BE2C (cell line): ENCODE results near the gene UBXN7.
"Not testable (repeated sequence)": the region's sequence is repeated elsewhere in the genome, so short reads cannot be mapped to it uniquely, and the experiment has no call there.

Experiments used
- DNase-seq: peaks from one replicate; pipeline ENCODE4 v3.0.0-alpha.2; 2020
- H3K27me3 ChIP-seq: fragments of 250-450 bp; sonication (Bioruptor Pico); 2 replicates; pipeline ENCODE4 v1.5.1; 2020; ENCODE audit warnings: mild to moderate bottlenecking
- H3K36me3 ChIP-seq: fragments of 250-450 bp; sonication (Bioruptor Pico); 2 replicates; pipeline ENCODE4 v1.5.1; 2020; ENCODE audit warnings: mild to moderate bottlenecking
- H3K4me1 ChIP-seq: fragments of 250-450 bp; sonication (Bioruptor Pico); 2 replicates; pipeline ENCODE4 v1.5.1; 2020
- H3K4me3 ChIP-seq: 2 replicates; pipeline ENCODE4 v1.5.1; 2011; ENCODE audit warnings: low read depth, low read length
- H3K9me3 ChIP-seq: fragments of 250-450 bp; sonication (Bioruptor Pico); 2 replicates; pipeline ENCODE4 v1.5.1; 2020
- TF ChIP-seq, protein P1 (sequence below): IDR thresholded peaks from 2 replicates; pipeline ENCODE4 v1.5.1; 2012; ENCODE audit warnings: mild to moderate bottlenecking, low read depth, low read length

The UBXN7 gene

DNA sequence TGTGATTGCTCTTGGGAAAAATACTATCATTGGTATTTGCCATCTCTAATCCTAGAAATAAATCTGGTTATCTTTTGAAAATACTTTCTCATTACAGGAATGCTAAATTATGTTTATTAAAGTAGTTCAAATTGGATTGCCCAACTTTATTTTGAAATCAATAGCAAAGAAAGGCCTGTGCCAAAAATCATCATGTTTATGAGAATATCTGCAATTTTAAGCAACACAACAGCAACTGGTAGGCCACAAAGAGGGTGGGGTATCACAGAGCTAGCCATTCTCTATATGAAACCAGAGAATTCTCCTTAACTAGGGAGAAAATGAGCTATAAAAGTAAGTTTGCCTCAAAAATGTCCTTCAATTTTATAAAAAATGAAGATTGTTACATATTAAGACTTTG lies 82.2 kb downstream of the UBXN7 start:
- no peaks in the 10 kb centered on the region for H3K4me1 ChIP-seq
- H3K4me3 ChIP-seq: no peak overlapping the region
- no peaks in the 10 kb centered on the region for H3K9me3 ChIP-seq
- TF ChIP-seq, protein P1, sequence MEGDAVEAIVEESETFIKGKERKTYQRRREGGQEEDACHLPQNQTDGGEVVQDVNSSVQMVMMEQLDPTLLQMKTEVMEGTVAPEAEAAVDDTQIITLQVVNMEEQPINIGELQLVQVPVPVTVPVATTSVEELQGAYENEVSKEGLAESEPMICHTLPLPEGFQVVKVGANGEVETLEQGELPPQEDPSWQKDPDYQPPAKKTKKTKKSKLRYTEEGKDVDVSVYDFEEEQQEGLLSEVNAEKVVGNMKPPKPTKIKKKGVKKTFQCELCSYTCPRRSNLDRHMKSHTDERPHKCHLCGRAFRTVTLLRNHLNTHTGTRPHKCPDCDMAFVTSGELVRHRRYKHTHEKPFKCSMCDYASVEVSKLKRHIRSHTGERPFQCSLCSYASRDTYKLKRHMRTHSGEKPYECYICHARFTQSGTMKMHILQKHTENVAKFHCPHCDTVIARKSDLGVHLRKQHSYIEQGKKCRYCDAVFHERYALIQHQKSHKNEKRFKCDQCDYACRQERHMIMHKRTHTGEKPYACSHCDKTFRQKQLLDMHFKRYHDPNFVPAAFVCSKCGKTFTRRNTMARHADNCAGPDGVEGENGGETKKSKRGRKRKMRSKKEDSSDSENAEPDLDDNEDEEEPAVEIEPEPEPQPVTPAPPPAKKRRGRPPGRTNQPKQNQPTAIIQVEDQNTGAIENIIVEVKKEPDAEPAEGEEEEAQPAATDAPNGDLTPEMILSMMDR: no peak
- no peak for DNase-seq
- H3K36me3 ChIP-seq: peaks cover 4% of the 10 kb centered on the region
- H3K27me3 ChIP-seq: no peaks in the 10 kb centered on the region

DNA sequence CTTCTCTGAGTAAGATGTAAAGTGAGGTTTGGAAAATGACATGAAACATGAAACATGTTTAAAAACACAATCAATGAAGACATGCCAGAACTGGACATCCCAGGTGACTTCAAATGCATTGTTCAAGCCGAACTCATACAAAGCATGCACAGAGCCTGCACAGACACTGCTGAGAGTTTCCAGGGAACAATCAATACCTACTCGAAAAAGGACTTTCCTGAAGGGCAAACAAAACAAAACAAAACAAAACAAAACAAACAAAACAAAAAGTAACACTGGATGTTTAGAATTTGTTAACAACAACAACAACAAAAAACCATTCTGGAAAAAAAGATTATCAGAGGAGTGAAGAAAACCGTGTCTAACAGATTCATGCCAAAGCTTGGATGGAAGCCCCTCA lies 83.5 kb downstream of the UBXN7 start:
- no peaks in the 10 kb centered on the region for H3K27me3 ChIP-seq

DNA sequence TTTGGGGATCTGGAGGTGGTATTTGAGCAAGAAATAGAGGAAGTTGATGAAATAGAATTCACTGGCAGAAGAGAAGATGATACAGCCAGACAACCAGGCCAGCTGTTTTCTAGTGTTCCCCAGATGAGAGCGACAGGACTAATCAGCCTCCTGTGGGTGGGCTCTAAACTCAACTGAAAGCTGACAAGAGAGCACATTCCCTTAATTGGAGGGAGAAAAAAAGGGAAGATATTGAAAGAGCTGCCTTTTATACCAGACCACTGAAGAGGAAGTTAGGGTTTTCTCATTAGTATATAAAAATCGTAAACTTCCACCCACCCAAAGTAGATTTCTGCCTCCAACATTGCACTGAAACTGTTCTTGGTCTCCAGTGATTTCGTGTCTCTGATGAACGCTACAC lies 87.6 kb downstream of the UBXN7 start:
- TF ChIP-seq, protein P1: no peak
- no peak overlapping the region for H3K4me3 ChIP-seq
- H3K27me3 ChIP-seq: no peaks in the 10 kb centered on the region
- no peaks in the 10 kb centered on the region for H3K4me1 ChIP-seq
- no peak for DNase-seq
- H3K36me3 ChIP-seq: 0 out of 2 replicates have a peak, but pooled peaks cover 3% of the 10 kb centered on the region
- no peaks in the 10 kb centered on the region for H3K9me3 ChIP-seq

More for the DNA sequence above, 83.5 kb downstream of the UBXN7 start:
- no peaks in the 10 kb centered on the region for H3K9me3 ChIP-seq
- peaks cover 3% of the 10 kb centered on the region; the same call in 1 of the 2 replicates for H3K36me3 ChIP-seq
- no peak for DNase-seq
- no peaks in the 10 kb centered on the region for H3K4me1 ChIP-seq
- H3K4me3 ChIP-seq: no peak overlapping the region
- TF ChIP-seq, protein P1: no peak

DNA sequence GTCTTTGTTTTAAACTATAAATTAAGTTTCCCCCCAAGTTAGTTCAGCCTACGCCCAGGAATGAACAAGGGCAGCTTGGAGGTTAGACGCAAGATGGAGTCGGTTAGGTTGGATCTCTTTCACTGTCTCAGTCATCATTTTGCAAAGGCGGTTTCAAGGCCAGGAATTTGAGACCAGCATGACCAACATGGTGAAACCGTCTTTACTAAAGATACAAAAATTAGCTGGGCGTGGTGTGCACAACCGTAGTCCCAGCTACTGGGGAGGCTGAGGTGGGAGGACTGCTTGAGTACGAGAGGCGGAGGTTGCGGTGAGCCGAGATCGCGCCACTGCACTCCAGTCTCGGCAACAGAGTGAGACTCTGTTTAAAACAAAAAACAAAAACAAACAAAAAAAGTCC lies 88.3 kb downstream of the UBXN7 start:
- not testable (repeated sequence) for H3K4me1 ChIP-seq, DNase-seq, H3K27me3 ChIP-seq, H3K36me3 ChIP-seq, H3K4me3 ChIP-seq, H3K9me3 ChIP-seq

DNA sequence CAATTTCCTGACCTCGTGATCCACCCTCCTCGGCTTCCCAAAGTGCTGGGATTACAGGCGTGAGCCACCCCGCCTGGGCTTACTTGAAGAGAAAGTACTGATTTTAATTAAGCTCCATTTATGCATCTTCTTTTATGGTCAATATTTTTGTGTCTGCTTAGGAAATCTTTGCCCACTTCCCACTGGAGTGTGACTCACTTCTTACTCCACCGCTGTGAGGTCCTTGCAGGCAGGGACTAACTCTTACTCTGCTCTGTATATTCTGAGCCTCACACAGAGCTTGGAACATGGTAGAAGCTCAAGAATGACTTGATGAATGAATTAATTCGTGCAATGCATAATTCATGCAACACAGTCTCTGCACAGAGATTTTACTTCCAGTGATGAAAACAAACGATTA lies 91.1 kb downstream of the UBXN7 start:
- H3K4me3 ChIP-seq: no peak overlapping the region
- 0 out of 2 replicates have a peak, but pooled peaks cover 3% of the 10 kb centered on the region for H3K36me3 ChIP-seq
- TF ChIP-seq, protein P1: no peak
- no peak for DNase-seq
- no peaks in the 10 kb centered on the region for H3K27me3 ChIP-seq
- no peaks in the 10 kb centered on the region for H3K9me3 ChIP-seq
- no peaks in the 10 kb centered on the region for H3K4me1 ChIP-seq

DNA sequence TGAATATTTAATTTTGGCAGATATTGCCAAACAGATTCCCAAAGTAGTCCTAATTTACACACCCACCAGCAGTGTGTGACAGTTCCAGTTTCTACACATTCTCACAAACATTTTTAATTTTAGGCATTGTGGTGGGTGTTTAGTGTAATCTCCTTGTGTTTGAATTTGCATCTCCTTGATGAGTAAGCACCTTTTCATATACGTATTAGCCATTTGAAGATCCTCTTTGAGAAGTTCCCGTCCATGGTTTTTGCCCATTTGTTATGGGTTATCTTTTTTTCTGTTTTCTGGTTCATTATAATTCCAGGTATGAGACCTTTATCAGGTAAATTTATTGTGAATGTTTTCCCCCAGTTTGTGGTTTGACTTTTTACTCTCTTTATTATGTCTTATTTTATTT lies 91.8 kb downstream of the UBXN7 start:
- H3K36me3 ChIP-seq: no peaks in the 10 kb centered on the region
- no peaks in the 10 kb centered on the region for H3K27me3 ChIP-seq
- H3K4me3 ChIP-seq: no peak overlapping the region
- no peaks in the 10 kb centered on the region for H3K9me3 ChIP-seq
- no peaks in the 10 kb centered on the region for H3K4me1 ChIP-seq
- no peak for DNase-seq
- TF ChIP-seq, protein P1: no peak

DNA sequence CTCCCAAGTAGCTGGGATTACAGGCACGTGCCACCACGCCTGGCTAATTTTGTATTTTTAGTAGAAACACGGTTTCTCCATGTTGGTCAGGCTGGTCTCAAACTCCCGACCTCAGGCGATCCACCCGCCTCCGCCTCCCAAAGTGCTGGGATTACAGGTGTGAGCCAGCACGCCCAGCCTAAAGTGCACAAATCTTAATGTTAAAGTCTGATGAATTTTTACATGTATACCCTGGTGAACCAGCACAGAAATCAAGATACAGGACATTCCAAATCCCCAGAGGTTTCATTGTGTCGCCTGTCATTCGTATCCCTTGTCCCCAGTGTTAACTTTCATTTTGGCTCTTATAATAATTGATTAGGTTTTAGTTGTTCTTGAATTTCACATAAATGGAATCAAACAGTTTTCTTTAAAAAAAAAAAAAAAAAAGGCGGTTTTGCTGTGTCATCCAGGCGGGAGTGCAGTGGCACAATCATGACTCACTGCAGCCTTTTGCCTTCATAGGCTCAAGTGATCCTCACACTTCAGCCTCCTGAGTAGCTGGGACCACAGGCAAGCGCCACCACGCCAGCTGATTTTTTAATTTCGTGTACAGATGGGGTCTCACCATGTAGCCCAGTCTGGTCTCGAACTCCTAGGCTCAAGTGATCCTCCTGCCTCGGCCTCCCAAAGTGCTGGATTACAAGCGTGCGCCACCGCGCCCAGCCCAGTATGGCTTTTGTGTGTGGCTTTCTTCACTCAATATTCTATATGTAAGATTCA lies 92.6 kb downstream of the UBXN7 start:
- Histone ChIP-seq H3K4me3 (no peak overlapping the region), H3K9me3 (no peaks in the 10 kb centered on the region), H3K27me3 (no peaks in the 10 kb centered on the region), H3K4me1 (no peaks in the 10 kb centered on the region), H3K36me3 (no peaks in the 10 kb centered on the region)
- DNase-seq: no peak
- TF ChIP-seq, protein P1: no peak
